GM21360 (cell line): ENCODE data around the gene BCL3.
"Not testable (repeated sequence)": the region's sequence is repeated elsewhere in the genome, so short reads cannot be mapped to it uniquely, and the experiment has no call there.

Experiments used
- ATAC-seq: cut with Tn5 transposase; IDR thresholded peaks from one replicate; pipeline ENCODE4 v1.9.1; 2021; ENCODE audit warnings: mild to moderate bottlenecking, moderate library complexity; ENCODE audit not compliant: unreplicated experiment

BCL3 gene

GRCh38 chr19:44748426-44749254 lies at the start of gene BCL3:
Gene BCL3, plus strand, starts transcription at chr19:44748708. Its CDS starts 83 bp downstream, at chr19:44748791.
- peak; percentile 29 for ATAC-seq

- no peak for ATAC-seq
These were observed 48.0 kb upstream of the BCL3 start for GRCh38 chr19:44700547-44700946.

GRCh38 chr19:44701228-44701627 lies 47.3 kb upstream of the BCL3 start:
- ATAC-seq: no peak

GRCh38 chr19:44702551-44703176 lies 45.8 kb upstream of the BCL3 start:
- ATAC-seq: no peak

- no peak for ATAC-seq
These were observed 45.0 kb upstream of the BCL3 start for GRCh38 chr19:44703336-44704078.

- ATAC-seq: no peak
These were observed 43.5 kb upstream of the BCL3 start for GRCh38 chr19:44704982-44705381.

GRCh38 chr19:44705502-44706010 lies 43.0 kb upstream of the BCL3 start:
- no peak for ATAC-seq

GRCh38 chr19:44706506-44707236 lies 41.8 kb upstream of the BCL3 start:
- ATAC-seq: no peak

- no peak for ATAC-seq
These were observed 40.7 kb upstream of the BCL3 start for GRCh38 chr19:44707794-44708193.

GRCh38 chr19:44708940-44709339 lies 39.6 kb upstream of the BCL3 start:
- no peak for ATAC-seq

- not testable (repeated sequence) for ATAC-seq
These were observed 38.9 kb upstream of the BCL3 start for GRCh38 chr19:44709434-44710266.

- no peak for ATAC-seq
These were observed 38.0 kb upstream of the BCL3 start for GRCh38 chr19:44710483-44710882.

- ATAC-seq: no peak
These were observed 35.5 kb upstream of the BCL3 start for GRCh38 chr19:44712864-44713515.

GRCh38 chr19:44714597-44715169 lies 33.8 kb upstream of the BCL3 start:
- no peak for ATAC-seq

GRCh38 chr19:44717603-44718002 lies 30.9 kb upstream of the BCL3 start:
- ATAC-seq: no peak

- ATAC-seq: no peak
These were observed 29.9 kb upstream of the BCL3 start for GRCh38 chr19:44718441-44719261.

GRCh38 chr19:44719262-44719701 lies 29.2 kb upstream of the BCL3 start:
- ATAC-seq: no peak

GRCh38 chr19:44720396-44720795 lies 28.1 kb upstream of the BCL3 start:
- ATAC-seq: not testable (repeated sequence)
